ENCODE results near the gene FZR1.

DNA sequence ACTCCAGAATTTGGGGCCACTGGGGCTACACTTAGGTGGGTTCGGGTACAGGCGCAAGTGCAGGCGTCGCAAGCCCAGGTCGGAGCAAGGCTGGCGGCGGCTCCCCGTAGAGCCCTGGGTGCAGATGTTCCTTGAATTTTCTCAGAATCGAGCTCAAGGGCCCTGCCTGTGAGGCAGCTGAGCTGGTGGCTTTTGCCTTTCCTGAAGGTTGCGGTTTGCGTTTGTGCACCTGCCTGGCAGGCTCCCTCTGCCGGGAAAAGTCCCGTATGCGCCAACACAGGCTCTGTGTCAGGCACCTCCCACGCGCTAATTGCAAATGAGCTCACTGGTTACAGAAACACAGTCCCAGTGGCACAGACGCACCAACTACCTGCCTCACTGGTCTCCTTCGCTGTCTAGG is 11.6 kb upstream of the FZR1 start:
- TF ChIP-seq, protein P1, sequence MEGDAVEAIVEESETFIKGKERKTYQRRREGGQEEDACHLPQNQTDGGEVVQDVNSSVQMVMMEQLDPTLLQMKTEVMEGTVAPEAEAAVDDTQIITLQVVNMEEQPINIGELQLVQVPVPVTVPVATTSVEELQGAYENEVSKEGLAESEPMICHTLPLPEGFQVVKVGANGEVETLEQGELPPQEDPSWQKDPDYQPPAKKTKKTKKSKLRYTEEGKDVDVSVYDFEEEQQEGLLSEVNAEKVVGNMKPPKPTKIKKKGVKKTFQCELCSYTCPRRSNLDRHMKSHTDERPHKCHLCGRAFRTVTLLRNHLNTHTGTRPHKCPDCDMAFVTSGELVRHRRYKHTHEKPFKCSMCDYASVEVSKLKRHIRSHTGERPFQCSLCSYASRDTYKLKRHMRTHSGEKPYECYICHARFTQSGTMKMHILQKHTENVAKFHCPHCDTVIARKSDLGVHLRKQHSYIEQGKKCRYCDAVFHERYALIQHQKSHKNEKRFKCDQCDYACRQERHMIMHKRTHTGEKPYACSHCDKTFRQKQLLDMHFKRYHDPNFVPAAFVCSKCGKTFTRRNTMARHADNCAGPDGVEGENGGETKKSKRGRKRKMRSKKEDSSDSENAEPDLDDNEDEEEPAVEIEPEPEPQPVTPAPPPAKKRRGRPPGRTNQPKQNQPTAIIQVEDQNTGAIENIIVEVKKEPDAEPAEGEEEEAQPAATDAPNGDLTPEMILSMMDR (IDR thresholded peaks at IDR 0.05 in 8 of 11, conservative IDR thresholded peaks at IDR 0.05 in 3 of 11) = no peak
- no peak for TF ChIP-seq POLR2A (IDR thresholded peaks at IDR 0.05)
- TF ChIP-seq POLR2AphosphoS5 (IDR thresholded peaks at IDR 0.05) = no peak

Data from spleen (tissue), 7 donors.